Astrocyte (in vitro differentiated cells and primary cell): Measurements from ENCODE around the gene RAPGEF5. TPM values are rescaled to one million over a fixed set of nuclear protein-coding genes. Genes with fewer than 3 reads are reported as not detected.
A peak's percentile ranks its signal among the peaks of the same experiment; 100 is the strongest.

Experiments used
- DNase-seq: peaks from one replicate; pipeline ENCODE4 v3.0.0-alpha.2; 2010; ENCODE audit warnings: low read depth
- FAIRE-seq: peaks from 2 replicates; lab custom pipeline; 2011; peaks lifted over from hg19 to GRCh38; lab: Jason Lieb, UNC
- H2AFZ ChIP-seq: 2 replicates; pipeline ENCODE4 v1.6.0; 2012; ENCODE audit warnings: low read depth, low read length, inconsistent platforms
- H3K27ac ChIP-seq: 2 replicates; pipeline ENCODE4 v1.5.1; 2011; ENCODE audit warnings: low read depth, low read length, inconsistent platforms
- H3K27me3 ChIP-seq: 2 replicates; pipeline ENCODE4 v1.6.0; 2011; ENCODE audit warnings: low read length, inconsistent platforms; ENCODE audit not compliant: insufficient read depth
- H3K36me3 ChIP-seq: 2 replicates; pipeline ENCODE4 v1.5.1; 2011; ENCODE audit warnings: low read length, inconsistent platforms; ENCODE audit not compliant: insufficient read depth
- H3K4me1 ChIP-seq: 2 replicates; pipeline ENCODE4 v1.5.1; 2011; ENCODE audit warnings: low read length, inconsistent platforms; ENCODE audit not compliant: insufficient read depth
- H3K4me2 ChIP-seq: 2 replicates; pipeline ENCODE4 v1.6.0; 2012; ENCODE audit warnings: low read length, inconsistent platforms
- H3K4me3 ChIP-seq: 2 replicates; pipeline ENCODE4 v1.5.1; 2011; ENCODE audit warnings: low read depth, mild to moderate bottlenecking, low read length, inconsistent platforms; ENCODE audit not compliant: insufficient read depth
- H3K79me2 ChIP-seq: 2 replicates; pipeline ENCODE4 v1.6.0; 2012; ENCODE audit warnings: mild to moderate bottlenecking, low read length, inconsistent platforms; ENCODE audit not compliant: insufficient read depth
- H3K9ac ChIP-seq: 2 replicates; pipeline ENCODE4 v1.6.0; 2012; ENCODE audit warnings: mild to moderate bottlenecking, low read length, inconsistent platforms
- H3K9me3 ChIP-seq: 2 replicates; pipeline ENCODE4 v1.5.1; 2012; ENCODE audit warnings: low read depth, mild to moderate bottlenecking, low read length, inconsistent platforms; ENCODE audit not compliant: insufficient read depth
- H4K20me1 ChIP-seq: 2 replicates; pipeline ENCODE4 v1.6.0; 2012; ENCODE audit warnings: low read length, inconsistent platforms; ENCODE audit not compliant: insufficient read depth
- H3K27ac Mint-ChIP-seq: one replicate; pipeline ENCODE4 v1.8.0; 2021; ENCODE audit warnings: mild to moderate bottlenecking, mixed read lengths; ENCODE audit not compliant: unreplicated experiment
- H3K27me3 Mint-ChIP-seq: one replicate; pipeline ENCODE4 v1.8.0; 2021; ENCODE audit warnings: low read depth, mixed read lengths; ENCODE audit not compliant: unreplicated experiment
- H3K36me3 Mint-ChIP-seq: one replicate; pipeline ENCODE4 v1.8.0; 2021; ENCODE audit warnings: low read depth, mixed read lengths; ENCODE audit not compliant: unreplicated experiment
- H3K4me1 Mint-ChIP-seq: one replicate; pipeline ENCODE4 v1.8.0; 2021; ENCODE audit warnings: low read depth, mixed read lengths; ENCODE audit not compliant: unreplicated experiment
- H3K4me3 Mint-ChIP-seq: one replicate; pipeline ENCODE4 v1.8.0; 2021; ENCODE audit warnings: mild to moderate bottlenecking, moderate library complexity, mixed read lengths; ENCODE audit not compliant: unreplicated experiment
- H3K9me3 Mint-ChIP-seq: one replicate; pipeline ENCODE4 v1.8.0; 2021; ENCODE audit warnings: mild to moderate bottlenecking, mixed read lengths; ENCODE audit not compliant: unreplicated experiment
- EZH2 ChIP-seq: IDR thresholded peaks from 2 replicates; pipeline ENCODE4 v1.6.1; 2012; ENCODE audit warnings: mild to moderate bottlenecking, low read length, inconsistent platforms; ENCODE audit not compliant: insufficient read depth
- total RNA-seq: library from RNA; stranded (reverse); gene quantifications from 2 replicates; pipeline ENCODE4 v1.2.1, GENCODE V29; 2021
- TF ChIP-seq, protein P1 (sequence below): IDR thresholded peaks from 2 replicates; pipeline ENCODE4 v1.5.1; 2011; ENCODE audit warnings: low read depth, mild to moderate bottlenecking, inconsistent platforms, low read length, moderate library complexity; ENCODE audit not compliant: insufficient read depth

RAPGEF5 gene
- total RNA-seq, 1 donor from 2014 or later = 1.0 TPM

DNA sequence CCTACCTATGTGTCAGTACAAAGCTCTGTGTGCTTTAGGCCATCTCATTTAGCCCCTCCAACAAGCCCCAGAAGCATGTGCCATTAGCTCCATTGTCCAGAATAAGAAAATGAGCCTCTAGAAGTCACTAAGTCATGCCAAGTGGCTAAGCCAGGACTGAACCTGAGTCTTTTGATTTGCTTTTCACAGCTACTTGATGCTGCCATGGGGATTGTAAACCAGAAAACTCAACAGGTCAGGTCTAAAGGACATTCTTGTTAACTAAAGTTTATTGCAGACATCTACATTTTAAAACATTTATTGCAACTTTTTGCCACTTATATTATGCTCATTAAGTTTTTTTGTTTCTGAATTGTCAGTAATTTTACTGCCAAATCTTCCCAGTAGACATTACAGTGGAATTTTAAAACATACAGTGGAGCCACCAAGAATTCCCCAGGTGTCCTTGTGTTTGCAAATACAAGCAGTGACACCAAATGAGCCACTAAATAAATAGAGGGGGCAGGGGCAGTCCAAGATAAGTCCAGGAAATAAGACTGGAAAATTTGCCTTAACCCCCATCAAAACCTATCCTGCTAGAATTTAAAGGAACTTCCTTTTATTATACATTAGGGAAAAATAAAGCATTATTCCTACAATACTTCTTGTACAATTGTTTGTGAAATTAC is 115.9 kb downstream of the RAPGEF5 start:
- no peaks in the 10 kb centered on the region for H3K36me3 ChIP-seq
- no peaks in the 10 kb centered on the region for H3K4me1 ChIP-seq
- H3K9ac ChIP-seq = no peak overlapping the region
- Mint-ChIP-seq H3K4me3 (no peak overlapping the region), H3K9me3 (no peaks in the 10 kb centered on the region), H3K27me3 (no peaks in the 10 kb centered on the region), H3K27ac (no peak overlapping the region), H3K36me3 (no peaks in the 10 kb centered on the region), H3K4me1 (no peaks in the 10 kb centered on the region)
- no peaks in the 10 kb centered on the region for H3K27me3 ChIP-seq
- no peaks in the 10 kb centered on the region for H4K20me1 ChIP-seq
- H2AFZ ChIP-seq = no peak overlapping the region
- TF ChIP-seq EZH2 = no peak
- TF ChIP-seq, protein P1, sequence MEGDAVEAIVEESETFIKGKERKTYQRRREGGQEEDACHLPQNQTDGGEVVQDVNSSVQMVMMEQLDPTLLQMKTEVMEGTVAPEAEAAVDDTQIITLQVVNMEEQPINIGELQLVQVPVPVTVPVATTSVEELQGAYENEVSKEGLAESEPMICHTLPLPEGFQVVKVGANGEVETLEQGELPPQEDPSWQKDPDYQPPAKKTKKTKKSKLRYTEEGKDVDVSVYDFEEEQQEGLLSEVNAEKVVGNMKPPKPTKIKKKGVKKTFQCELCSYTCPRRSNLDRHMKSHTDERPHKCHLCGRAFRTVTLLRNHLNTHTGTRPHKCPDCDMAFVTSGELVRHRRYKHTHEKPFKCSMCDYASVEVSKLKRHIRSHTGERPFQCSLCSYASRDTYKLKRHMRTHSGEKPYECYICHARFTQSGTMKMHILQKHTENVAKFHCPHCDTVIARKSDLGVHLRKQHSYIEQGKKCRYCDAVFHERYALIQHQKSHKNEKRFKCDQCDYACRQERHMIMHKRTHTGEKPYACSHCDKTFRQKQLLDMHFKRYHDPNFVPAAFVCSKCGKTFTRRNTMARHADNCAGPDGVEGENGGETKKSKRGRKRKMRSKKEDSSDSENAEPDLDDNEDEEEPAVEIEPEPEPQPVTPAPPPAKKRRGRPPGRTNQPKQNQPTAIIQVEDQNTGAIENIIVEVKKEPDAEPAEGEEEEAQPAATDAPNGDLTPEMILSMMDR = no peak
- H3K4me3 ChIP-seq = no peak overlapping the region
- H3K27ac ChIP-seq = no peak overlapping the region
- no peak for FAIRE-seq
- H3K4me2 ChIP-seq = no peak overlapping the region
- H3K9me3 ChIP-seq = no peaks in the 10 kb centered on the region
- DNase-seq = no peak
- H3K79me2 ChIP-seq = no peaks in the 10 kb centered on the region

DNA sequence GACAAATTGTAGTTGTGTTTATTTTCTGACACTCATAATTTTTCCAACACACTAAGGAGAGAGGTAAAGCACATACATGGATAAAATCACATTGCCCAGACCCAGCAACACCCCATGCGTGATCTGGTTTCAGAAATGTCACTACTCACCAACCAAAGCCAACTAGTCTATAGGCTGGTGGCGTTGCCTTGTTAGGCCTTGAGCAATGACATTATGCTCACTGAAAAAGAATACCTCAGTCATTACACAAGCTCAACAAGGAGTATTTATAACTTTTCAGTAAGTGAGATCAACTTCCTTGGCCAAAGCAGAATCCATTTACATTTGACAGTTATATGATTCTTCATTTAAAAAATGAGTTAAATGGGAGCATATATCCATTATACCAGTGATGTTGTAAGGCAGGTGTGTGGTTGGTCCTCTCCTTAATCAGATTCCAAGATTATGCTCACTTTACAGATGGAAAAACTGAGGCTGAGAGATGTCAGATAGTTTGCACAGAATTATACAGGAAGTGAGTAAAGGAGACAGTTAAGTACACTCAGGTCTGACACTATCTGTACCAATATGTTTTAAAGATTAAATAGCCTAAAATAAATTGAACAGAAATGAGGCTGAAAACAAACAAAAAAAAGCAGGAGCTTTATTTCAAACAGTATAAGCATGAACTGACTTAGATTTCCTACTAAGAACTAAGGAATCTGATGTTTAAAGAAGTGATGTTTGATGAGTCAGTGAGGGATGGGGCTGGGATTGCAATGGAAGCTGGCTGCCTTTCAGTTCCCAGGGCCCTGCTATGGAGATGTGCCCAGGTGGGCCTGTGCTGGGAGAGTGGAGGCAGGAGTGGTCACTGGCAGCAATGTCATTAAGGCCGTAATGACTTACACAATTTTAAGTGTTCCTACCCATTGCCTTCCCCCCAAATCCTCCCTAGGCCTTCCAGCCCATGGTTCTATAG is 118.3 kb downstream of the RAPGEF5 start:
- Mint-ChIP-seq H3K4me1 (no peaks in the 10 kb centered on the region), H3K9me3 (no peaks in the 10 kb centered on the region), H3K27me3 (peaks cover 2% of the 10 kb centered on the region), H3K36me3 (no peaks in the 10 kb centered on the region), H3K4me3 (no peak overlapping the region), H3K27ac (no peak overlapping the region)
- Histone ChIP-seq H3K36me3 (no peaks in the 10 kb centered on the region), H3K4me3 (no peak overlapping the region), H3K9ac (no peak overlapping the region), H2AFZ (no peak overlapping the region), H3K27me3 (no peaks in the 10 kb centered on the region), H4K20me1 (no peaks in the 10 kb centered on the region), H3K4me2 (no peak overlapping the region), H3K4me1 (no peaks in the 10 kb centered on the region), H3K9me3 (no peaks in the 10 kb centered on the region), H3K79me2 (no peaks in the 10 kb centered on the region), H3K27ac (no peak overlapping the region)
- FAIRE-seq (peak; percentile 60), DNase-seq (peak; percentile 49)
- TF ChIP-seq EZH2 = no peak
- TF ChIP-seq, protein P1 = no peak
